PC-9 (cell line): Measurements from ENCODE around the gene BOLA1. TPM values are rescaled to one million over a fixed set of nuclear protein-coding genes. Genes with fewer than 3 reads are reported as not detected.

ENCODE experiments used
- BruUV-seq: library from RNA; stranded (reverse); fragments of 400-500 nt; replicated peaks from 2 replicates; lab custom pipeline; 2021; lab: Mats Ljungman, UMichigan
- CTCF ChIA-PET: fragments of 300-600 bp; sonication (Branson Sonifier 250); formaldehyde crosslinking; loops from one replicate; lab custom pipeline; 2022; ENCODE audit warnings: antibody characterized with exemption; lab: Charles Lee
- POLR2A ChIA-PET: fragments of 300-600 bp; sonication (Branson Sonifier 250); formaldehyde crosslinking; loops from one replicate; lab custom pipeline; 2022; ENCODE audit warnings: antibody characterized with exemption; ENCODE audit not compliant: unreplicated experiment; lab: Charles Lee
- DNase-seq, 2 experiments: peaks; one replicate each; pipeline versions ENCODE4 v3.0.0 to v3.0.0-alpha.2; 2015 to 2022; ENCODE audit warnings: mixed read lengths in 1 of 2
- H2AFZ ChIP-seq: fragments of 200-600 bp; sonication (generic); 2 replicates; pipeline ENCODE4 v1.8.1; 2017; ENCODE audit warnings: antibody characterized with exemption
- H3F3A ChIP-seq: fragments of 200-600 bp; sonication (generic); 2 replicates; pipeline ENCODE4 v1.8.1; 2017; ENCODE audit warnings: antibody characterized with exemption, mild to moderate bottlenecking, low read depth; ENCODE audit not compliant: insufficient read depth
- H3K27ac ChIP-seq: fragments of 200-600 bp; sonication (generic); 2 replicates; pipeline ENCODE4 v1.6.1; 2016; ENCODE audit warnings: mixed run types
- H3K27me3 ChIP-seq: fragments of 200-600 bp; sonication (generic); 2 replicates; pipeline ENCODE4 v1.6.1; 2016; ENCODE audit warnings: low read depth, mixed run types; ENCODE audit not compliant: insufficient read depth
- H3K36me3 ChIP-seq: fragments of 200-600 bp; sonication (generic); 2 replicates; pipeline ENCODE4 v1.6.1; 2016; ENCODE audit warnings: low read depth, mixed run types
- H3K4me1 ChIP-seq: fragments of 200-600 bp; sonication (generic); replicated peaks from 2 replicates; pipeline ENCODE4 v1.6.1; 2016; ENCODE audit warnings: mixed run types; ENCODE audit not compliant: insufficient read depth
- H3K4me2 ChIP-seq: fragments of 200-600 bp; sonication (generic); 2 replicates; pipeline ENCODE4 v1.6.1; 2017; ENCODE audit warnings: mixed run types
- H3K4me3 ChIP-seq: fragments of 200-600 bp; sonication (generic); 2 replicates; pipeline ENCODE4 v1.6.1; 2016; ENCODE audit warnings: mixed run types
- H3K79me2 ChIP-seq: fragments of 200-600 bp; sonication (generic); 2 replicates; pipeline ENCODE4 v1.6.1; 2017; ENCODE audit warnings: low read depth, mixed run types
- H3K9me2 ChIP-seq: fragments of 200-600 bp; sonication (generic); 2 replicates; pipeline ENCODE4 v1.8.1; 2017; ENCODE audit warnings: mild to moderate bottlenecking; ENCODE audit not compliant: insufficient read depth
- H3K9me3 ChIP-seq: fragments of 200-600 bp; sonication (generic); 2 replicates; pipeline ENCODE4 v1.8.1; 2016; ENCODE audit warnings: low read depth; ENCODE audit not compliant: insufficient read depth
- H4K20me1 ChIP-seq: fragments of 200-600 bp; sonication (generic); 2 replicates; pipeline ENCODE4 v1.8.1; 2017; ENCODE audit not compliant: insufficient read depth
- CTCF ChIP-seq: fragments of 200-600 bp; sonication (generic); conservative IDR thresholded peaks from 2 replicates; pipeline ENCODE4 v1.6.1; 2017; ENCODE audit warnings: mixed run types, antibody characterized with exemption, mild to moderate bottlenecking, moderate library complexity
- EZH2 ChIP-seq: fragments of 200-600 bp; sonication (generic); IDR thresholded peaks from 2 replicates; pipeline ENCODE4 v1.8.0; 2017; ENCODE audit warnings: antibody characterized with exemption, low read depth
- intact Hi-C: fragments of 100-400 bp; cut with micrococcal nuclease; formaldehyde crosslinking; loops from one replicate; pipeline ENCODE4 v1.10.0; 2022; ENCODE audit not compliant: unreplicated experiment
- total RNA-seq: library from RNA; stranded (reverse); gene quantifications from 2 replicates; pipeline ENCODE4 v1.2.3, GENCODE V29; 2021

Gene BOLA1
- total RNA-seq, 1 experiment from 2014 or later: 16.2 TPM

- H4K20me1 ChIP-seq: peaks cover under 1% of the 10 kb centered on the region; the same call in 1 of the 2 replicates
- ChIA-PET POLR2A (no interaction called here), CTCF (no interaction called here)
- intact Hi-C loops: no loop called here
- H3K4me3 ChIP-seq: no peak overlapping the region
- no peak for TF ChIP-seq EZH2
- no peak for TF ChIP-seq CTCF
- no peaks in the 10 kb centered on the region for H3K9me3 ChIP-seq
- peak overlapping the region; percentile 10; the same call in 1 of the 2 replicates for H3K4me2 ChIP-seq
- H3K79me2 ChIP-seq: peaks cover 12% of the 10 kb centered on the region
- no peak for DNase-seq
- peaks cover 29% of the 10 kb centered on the region for H3K4me1 ChIP-seq
- H3F3A ChIP-seq: peaks cover 4% of the 10 kb centered on the region; the same call in 1 of the 2 replicates
- H2AFZ ChIP-seq: no peak overlapping the region
- BruUV-seq: no TSS peak
- peaks cover 11% of the 10 kb centered on the region for H3K36me3 ChIP-seq
- H3K9me2 ChIP-seq: no peaks in the 10 kb centered on the region
- H3K27me3 ChIP-seq: no peaks in the 10 kb centered on the region
- peak overlapping the region; percentile 42; the same call in 1 of the 2 replicates for H3K27ac ChIP-seq
Measured at GRCh38 chr1:149931212-149931790, 31.9 kb downstream of the BOLA1 start.

GRCh38 chr1:149932474-149932873 lies 33.1 kb downstream of the BOLA1 start:
- H3K4me1 ChIP-seq: peaks cover 25% of the 10 kb centered on the region
- H3F3A ChIP-seq: peaks cover 15% of the 10 kb centered on the region
- no peak overlapping the region for H3K4me2 ChIP-seq
- H3K36me3 ChIP-seq: peaks cover 6% of the 10 kb centered on the region; the same call in 1 of the 2 replicates
- H3K27ac ChIP-seq: no peak overlapping the region
- no peak overlapping the region for H3K4me3 ChIP-seq
- no peaks in the 10 kb centered on the region for H3K27me3 ChIP-seq
- H3K9me3 ChIP-seq: no peaks in the 10 kb centered on the region
- no peaks in the 10 kb centered on the region for H3K9me2 ChIP-seq
- BruUV-seq: no TSS peak
- peaks cover under 1% of the 10 kb centered on the region for H3K79me2 ChIP-seq
- no peaks in the 10 kb centered on the region for H4K20me1 ChIP-seq
- intact Hi-C loops: no loop called here
- no peak for DNase-seq
- ChIA-PET CTCF (no interaction called here), POLR2A (no interaction called here)
- no peak overlapping the region for H2AFZ ChIP-seq
- TF ChIP-seq EZH2: no peak
- TF ChIP-seq CTCF: no peak

- H3K27ac ChIP-seq: no peak overlapping the region
- no peak for DNase-seq
- BruUV-seq: no TSS peak
- TF ChIP-seq EZH2 (no peak), CTCF (no peak)
- H3K4me3 ChIP-seq: no peak overlapping the region
- no peak overlapping the region for H2AFZ ChIP-seq
- H3K4me2 ChIP-seq: no peak overlapping the region
- H3K4me1 ChIP-seq: peaks cover 32% of the 10 kb centered on the region
- H3K9me3 ChIP-seq: no peaks in the 10 kb centered on the region
- CTCF ChIA-PET: no interaction called here
- POLR2A ChIA-PET: interaction anchor here (0.5 kb wide), 1 partner anchor 277 kb away, joined by 3 read pairs; no protein-coding TSS in a partner anchor
- intact Hi-C loops: no loop called here
- H3K36me3 ChIP-seq: peaks cover 6% of the 10 kb centered on the region; the same call in 1 of the 2 replicates
- no peaks in the 10 kb centered on the region for H3K79me2 ChIP-seq
- H3K9me2 ChIP-seq: no peaks in the 10 kb centered on the region
- H3F3A ChIP-seq: peaks cover 19% of the 10 kb centered on the region
- H3K27me3 ChIP-seq: no peaks in the 10 kb centered on the region
- H4K20me1 ChIP-seq: no peaks in the 10 kb centered on the region
Measured at GRCh38 chr1:149933208-149933607, 33.8 kb downstream of the BOLA1 start.
